ACC112 (cell line): ENCODE results near the gene CHSY1.

Experiments used
- H2AFZ ChIP-seq: fragments of 200-600 bp; sonication (generic); one replicate; pipeline ENCODE4 v1.6.0; 2017; ENCODE audit warnings: antibody characterized with exemption, low read length; ENCODE audit not compliant: unreplicated experiment
- H3K27ac ChIP-seq: fragments of 200-600 bp; sonication (generic); 2 replicates; pipeline ENCODE4 v1.5.1; 2014; ENCODE audit warnings: low read depth, mild to moderate bottlenecking, antibody characterized with exemption, low read length, moderate library complexity
- H3K27me3 ChIP-seq: fragments of 200-600 bp; sonication (generic); 2 replicates; pipeline ENCODE4 v1.6.1; 2014; ENCODE audit warnings: mild to moderate bottlenecking, antibody characterized with exemption, low read length, moderate library complexity, mixed read lengths; ENCODE audit not compliant: insufficient read depth
- H3K36me3 ChIP-seq: fragments of 200-600 bp; sonication (generic); 2 replicates; pipeline ENCODE4 v1.6.1; 2016; ENCODE audit warnings: mild to moderate bottlenecking, antibody characterized with exemption, low read length, moderate library complexity, mixed read lengths; ENCODE audit not compliant: insufficient read depth
- H3K4me1 ChIP-seq: fragments of 200-600 bp; sonication (generic); one replicate; pipeline ENCODE4 v1.6.1; 2016; ENCODE audit warnings: low read length, mixed read lengths; ENCODE audit not compliant: insufficient read depth, unreplicated experiment, control insufficient read depth
- H3K4me3 ChIP-seq: fragments of 200-600 bp; sonication (generic); 2 replicates; pipeline ENCODE4 v1.5.1; 2014; ENCODE audit warnings: mild to moderate bottlenecking, low read depth, low read length
- H3K79me2 ChIP-seq: fragments of 200-600 bp; sonication (generic); one replicate; pipeline ENCODE4 v1.6.0; 2016; ENCODE audit warnings: low read length; ENCODE audit not compliant: control insufficient read depth, unreplicated experiment, insufficient read depth

CHSY1 gene

DNA sequence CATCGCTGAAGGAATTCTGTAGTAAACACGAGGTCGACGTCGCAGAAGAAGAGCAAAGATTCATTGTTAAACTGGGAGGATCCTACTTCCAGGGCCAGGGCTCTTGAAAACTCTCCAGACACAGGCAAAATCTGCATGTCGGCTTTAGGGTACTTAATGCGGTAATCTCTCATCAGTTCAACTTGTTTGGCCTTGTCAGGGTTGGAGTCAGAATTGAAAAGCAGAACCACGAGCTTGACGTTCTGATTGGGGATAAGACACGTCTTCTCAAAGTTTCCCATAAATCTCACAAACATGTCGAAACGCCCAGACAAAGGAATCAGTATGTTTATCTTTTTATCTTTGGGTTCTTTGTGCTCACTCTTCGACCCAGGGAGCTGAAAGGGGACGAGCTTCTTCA is 74.0 kb downstream of the CHSY1 start:
- H3K79me2 ChIP-seq, result peaks cover 74% of the 10 kb centered on the region
- peak overlapping the region; percentile 96 for H3K27ac ChIP-seq
- peaks cover 45% of the 10 kb centered on the region for H3K36me3 ChIP-seq

DNA sequence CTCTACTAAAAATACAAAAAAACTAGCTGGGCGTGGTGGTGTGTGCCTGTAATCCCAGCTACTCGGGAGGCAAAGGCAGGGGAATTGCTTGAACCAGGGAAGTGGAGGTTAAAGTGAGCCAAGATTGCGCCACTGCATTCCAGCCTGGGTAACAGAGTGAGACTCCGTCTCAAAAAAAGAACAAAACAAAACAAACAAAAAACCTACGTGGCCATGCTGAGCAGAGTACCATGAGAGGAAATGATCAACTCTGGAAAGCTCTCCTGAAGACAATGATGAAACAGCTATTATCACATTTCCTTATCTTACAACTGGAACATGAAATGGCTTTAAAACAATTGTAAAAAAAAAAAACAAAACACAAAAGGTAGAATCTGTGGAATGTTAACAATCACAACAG is 75.2 kb downstream of the CHSY1 start:
- peak overlapping the region; percentile 96 for H3K27ac ChIP-seq
- H3K27me3 ChIP-seq, result no peaks in the 10 kb centered on the region
- peaks cover 63% of the 10 kb centered on the region for H3K79me2 ChIP-seq
- peaks cover 39% of the 10 kb centered on the region for H3K36me3 ChIP-seq
- peaks cover 27% of the 10 kb centered on the region for H3K4me1 ChIP-seq
- H2AFZ ChIP-seq, result no peak overlapping the region
- no peak overlapping the region for H3K4me3 ChIP-seq

More for the DNA sequence above, 74.0 kb downstream of the CHSY1 start:
- Histone ChIP-seq H3K4me1 (peaks cover 17% of the 10 kb centered on the region), H3K27me3 (no peaks in the 10 kb centered on the region), H3K4me3 (no peak overlapping the region), H2AFZ (no peak overlapping the region)

GRCh38 chr15:101175401-101175800 is 76.4 kb downstream of the CHSY1 start:
- Histone ChIP-seq H3K36me3 (peaks cover 32% of the 10 kb centered on the region), H2AFZ (no peak overlapping the region), H3K4me3 (no peak overlapping the region), H3K27ac (peak overlapping the region; percentile 96), H3K4me1 (peaks cover 39% of the 10 kb centered on the region), H3K27me3 (no peaks in the 10 kb centered on the region), H3K79me2 (peaks cover 50% of the 10 kb centered on the region)

DNA sequence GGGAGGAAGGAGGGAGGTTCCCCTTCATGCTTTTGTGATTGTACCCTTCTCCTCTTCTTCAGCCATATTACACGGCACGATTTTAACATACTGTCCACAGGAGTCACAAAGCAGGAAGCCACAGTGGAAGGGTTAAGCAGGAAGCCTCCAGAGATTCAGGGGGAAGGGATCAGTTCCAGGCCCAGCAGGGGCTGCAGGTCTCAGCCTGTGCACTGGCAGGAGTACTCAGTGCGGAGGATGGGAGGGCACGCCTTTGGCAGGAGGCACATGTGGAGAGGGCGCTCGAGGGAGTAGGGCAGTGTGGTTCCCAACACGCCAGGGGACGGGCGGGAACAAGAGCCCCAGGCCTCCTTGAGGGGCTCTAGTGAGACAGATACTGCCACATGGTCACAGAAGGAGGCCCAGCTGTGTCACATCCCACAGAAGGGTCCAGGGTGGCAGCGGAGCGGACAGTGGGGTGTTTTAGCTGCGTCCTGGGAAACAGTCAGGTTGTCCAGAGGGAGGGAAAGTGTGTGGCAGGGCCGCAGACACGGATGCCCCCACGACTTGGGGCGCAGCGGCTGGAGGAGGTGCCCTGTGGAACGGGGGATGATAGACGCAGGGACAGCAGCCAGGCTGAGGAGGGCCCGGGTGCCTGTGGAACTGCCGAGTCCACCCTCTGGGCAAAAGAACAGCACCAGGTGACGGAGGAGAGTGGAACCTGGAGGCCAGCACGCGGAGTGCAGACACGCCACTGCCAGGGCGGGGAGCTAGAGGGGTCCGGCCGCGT is 77.5 kb downstream of the CHSY1 start:
- Histone ChIP-seq H3K36me3 (peaks cover 32% of the 10 kb centered on the region), H3K4me3 (no peak overlapping the region), H3K27me3 (no peaks in the 10 kb centered on the region), H3K79me2 (peaks cover 40% of the 10 kb centered on the region), H3K4me1 (peaks cover 50% of the 10 kb centered on the region), H2AFZ (no peak overlapping the region), H3K27ac (no peak overlapping the region)

GRCh38 chr15:101173233-101174119 is 78.4 kb downstream of the CHSY1 start:
- H3K27me3 ChIP-seq, result no peaks in the 10 kb centered on the region
- peaks cover 27% of the 10 kb centered on the region for H3K36me3 ChIP-seq
- H3K27ac ChIP-seq, result no peak overlapping the region
- no peak overlapping the region for H2AFZ ChIP-seq
- H3K79me2 ChIP-seq, result peaks cover 32% of the 10 kb centered on the region
- H3K4me1 ChIP-seq, result peaks cover 58% of the 10 kb centered on the region
- H3K4me3 ChIP-seq, result no peak overlapping the region

GRCh38 chr15:101172501-101173071 is 79.3 kb downstream of the CHSY1 start:
- Histone ChIP-seq H3K36me3 (peaks cover 18% of the 10 kb centered on the region), H3K4me3 (no peak overlapping the region), H3K27ac (peak overlapping the region; percentile 93), H3K4me1 (peaks cover 66% of the 10 kb centered on the region), H3K79me2 (peaks cover 24% of the 10 kb centered on the region), H2AFZ (no peak overlapping the region), H3K27me3 (no peaks in the 10 kb centered on the region)

DNA sequence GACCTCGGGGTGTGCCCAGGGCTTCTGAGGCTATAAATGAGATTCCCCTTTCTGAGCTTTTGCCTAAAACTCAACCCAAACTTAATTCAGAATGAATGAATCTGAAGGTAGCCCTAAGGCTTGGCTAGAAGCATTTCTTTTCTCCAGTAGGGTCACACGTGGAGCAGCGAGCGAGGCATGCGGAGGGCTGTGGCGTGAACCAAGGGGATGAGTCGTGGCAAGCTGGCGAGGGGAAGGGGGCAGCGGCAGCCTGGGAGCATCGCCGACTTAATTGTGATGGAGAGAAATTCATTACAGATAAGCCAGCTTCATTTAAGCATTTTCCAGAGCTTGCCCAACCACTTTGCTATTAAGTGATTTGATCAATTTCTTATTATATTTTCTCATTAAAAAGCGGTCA is 79.9 kb downstream of the CHSY1 start:
- Histone ChIP-seq H2AFZ (no peak overlapping the region), H3K27me3 (no peaks in the 10 kb centered on the region), H3K79me2 (peaks cover 19% of the 10 kb centered on the region), H3K4me3 (no peak overlapping the region), H3K4me1 (peaks cover 65% of the 10 kb centered on the region), H3K27ac (peak overlapping the region; percentile 93), H3K36me3 (peaks cover 15% of the 10 kb centered on the region)

DNA sequence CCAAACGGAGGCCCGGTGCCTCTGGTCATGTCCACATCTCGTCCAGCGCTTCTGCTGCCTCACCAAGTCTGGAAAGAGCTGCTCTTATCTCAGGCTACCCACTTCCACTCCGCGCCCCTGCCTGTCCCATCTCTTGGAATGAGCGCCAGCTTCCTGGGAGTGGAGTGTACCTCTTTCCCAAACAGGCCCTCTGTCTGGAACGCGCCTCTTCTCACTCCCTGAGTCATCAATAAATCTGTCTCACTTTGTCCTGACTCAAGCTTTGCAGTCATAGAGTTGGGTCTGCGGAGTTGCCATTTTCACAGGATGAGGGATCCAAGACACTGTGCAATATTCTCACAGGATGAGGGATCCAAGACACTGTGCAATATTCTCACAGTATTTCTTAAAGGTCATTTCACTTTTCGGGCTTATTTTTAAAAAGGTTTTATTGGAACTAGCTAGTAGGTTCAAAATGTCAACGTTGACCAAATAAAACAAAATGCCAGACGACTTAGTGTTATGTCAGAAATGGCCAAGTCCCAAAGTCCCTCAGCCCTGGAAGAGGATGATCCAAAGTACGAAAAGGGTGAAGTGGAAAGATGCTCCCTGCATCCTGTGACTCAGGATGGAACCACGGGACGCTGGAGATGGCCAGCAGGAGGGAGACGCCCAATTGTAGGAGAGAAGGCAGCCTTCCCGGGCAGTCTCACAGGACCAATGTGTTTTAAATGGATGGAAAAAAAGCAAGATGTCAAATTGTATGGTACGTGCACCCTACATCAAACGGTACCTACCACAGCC is 81.1 kb downstream of the CHSY1 start:
- peaks cover 57% of the 10 kb centered on the region for H3K4me1 ChIP-seq
- H3K27ac ChIP-seq, result peak overlapping the region; percentile 93
- peaks cover 11% of the 10 kb centered on the region for H3K36me3 ChIP-seq
- H3K79me2 ChIP-seq, result peaks cover 19% of the 10 kb centered on the region
- H2AFZ ChIP-seq, result no peak overlapping the region
- H3K27me3 ChIP-seq, result no peaks in the 10 kb centered on the region
- H3K4me3 ChIP-seq, result 0 out of 2 replicates have a peak overlapping the region, but pooled peaks have one; percentile 4

DNA sequence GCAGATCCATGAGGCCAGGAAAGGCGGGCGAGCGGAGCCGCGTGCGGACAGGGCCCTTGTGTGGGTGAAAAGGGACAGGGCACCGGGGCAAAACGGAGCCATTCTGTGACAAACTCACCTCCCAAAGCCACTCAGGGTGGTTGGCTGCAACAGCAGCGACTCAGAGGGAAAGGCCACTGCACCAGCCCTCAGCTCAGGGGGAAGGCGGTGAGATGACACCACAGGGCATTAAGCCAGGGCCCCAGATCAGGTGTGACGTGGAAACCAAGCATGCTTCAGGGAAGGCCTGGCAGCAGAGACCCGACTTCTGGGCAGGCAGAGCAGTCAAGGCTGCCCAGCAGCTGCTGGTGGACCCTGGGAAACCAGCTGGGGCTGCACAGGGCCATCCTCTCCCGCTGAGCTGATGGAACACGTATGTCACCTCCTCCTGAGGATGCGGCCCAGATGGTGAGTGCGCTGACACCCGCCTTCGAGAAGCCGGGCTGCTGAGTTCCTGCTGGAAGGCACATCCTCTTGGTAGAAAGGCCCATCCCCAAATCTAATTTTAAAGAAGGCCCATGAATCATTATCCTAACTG is 82.3 kb downstream of the CHSY1 start:
- H3K27ac ChIP-seq, result peak overlapping the region; percentile 93

More for the DNA sequence above, 82.3 kb downstream of the CHSY1 start:
- no peak overlapping the region for H3K4me3 ChIP-seq
- H2AFZ ChIP-seq, result no peak overlapping the region
- H3K27me3 ChIP-seq, result no peaks in the 10 kb centered on the region
- H3K79me2 ChIP-seq, result peaks cover 9% of the 10 kb centered on the region
- peaks cover 57% of the 10 kb centered on the region for H3K4me1 ChIP-seq
- H3K36me3 ChIP-seq, result 0 out of 2 replicates have a peak, but pooled peaks cover 4% of the 10 kb centered on the region
